LNCAP (cell line): ENCODE data around the gene HIF1A.

Experiments used
- TF ChIP-seq, protein P1 (sequence below): fragments of 450-650 bp; IDR thresholded peaks from 2 replicates; pipeline ENCODE4 v1.5.1; 2017; ENCODE audit warnings: mild to moderate bottlenecking

The HIF1A gene

GRCh38 chr14:61663312-61663979 is 31.9 kb upstream of the HIF1A start:
- TF ChIP-seq, protein P1, sequence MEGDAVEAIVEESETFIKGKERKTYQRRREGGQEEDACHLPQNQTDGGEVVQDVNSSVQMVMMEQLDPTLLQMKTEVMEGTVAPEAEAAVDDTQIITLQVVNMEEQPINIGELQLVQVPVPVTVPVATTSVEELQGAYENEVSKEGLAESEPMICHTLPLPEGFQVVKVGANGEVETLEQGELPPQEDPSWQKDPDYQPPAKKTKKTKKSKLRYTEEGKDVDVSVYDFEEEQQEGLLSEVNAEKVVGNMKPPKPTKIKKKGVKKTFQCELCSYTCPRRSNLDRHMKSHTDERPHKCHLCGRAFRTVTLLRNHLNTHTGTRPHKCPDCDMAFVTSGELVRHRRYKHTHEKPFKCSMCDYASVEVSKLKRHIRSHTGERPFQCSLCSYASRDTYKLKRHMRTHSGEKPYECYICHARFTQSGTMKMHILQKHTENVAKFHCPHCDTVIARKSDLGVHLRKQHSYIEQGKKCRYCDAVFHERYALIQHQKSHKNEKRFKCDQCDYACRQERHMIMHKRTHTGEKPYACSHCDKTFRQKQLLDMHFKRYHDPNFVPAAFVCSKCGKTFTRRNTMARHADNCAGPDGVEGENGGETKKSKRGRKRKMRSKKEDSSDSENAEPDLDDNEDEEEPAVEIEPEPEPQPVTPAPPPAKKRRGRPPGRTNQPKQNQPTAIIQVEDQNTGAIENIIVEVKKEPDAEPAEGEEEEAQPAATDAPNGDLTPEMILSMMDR, result no peak

DNA sequence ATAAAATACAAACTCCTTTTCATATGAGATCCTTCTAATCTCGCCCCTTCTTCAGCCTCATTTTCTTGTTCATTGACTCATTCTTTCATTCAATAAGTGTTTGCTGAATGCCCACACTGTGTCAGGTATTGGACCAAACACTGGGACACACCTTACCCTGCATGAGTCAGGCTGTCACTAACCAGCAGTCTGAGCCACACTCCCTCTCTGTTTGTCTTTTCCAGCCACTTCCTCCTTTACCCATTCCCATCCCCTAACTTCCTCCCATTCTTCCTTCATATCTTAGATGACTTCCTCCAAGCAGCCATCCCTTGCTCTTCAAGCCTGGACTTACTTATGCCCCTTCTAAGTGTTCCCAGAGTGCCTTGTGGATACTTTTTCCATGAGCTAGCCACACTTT is 27.0 kb upstream of the HIF1A start:
- TF ChIP-seq, protein P1, result no peak

- TF ChIP-seq, protein P1, result no peak
These were observed 24.7 kb upstream of the HIF1A start for GRCh38 chr14:61670576-61670975.

DNA sequence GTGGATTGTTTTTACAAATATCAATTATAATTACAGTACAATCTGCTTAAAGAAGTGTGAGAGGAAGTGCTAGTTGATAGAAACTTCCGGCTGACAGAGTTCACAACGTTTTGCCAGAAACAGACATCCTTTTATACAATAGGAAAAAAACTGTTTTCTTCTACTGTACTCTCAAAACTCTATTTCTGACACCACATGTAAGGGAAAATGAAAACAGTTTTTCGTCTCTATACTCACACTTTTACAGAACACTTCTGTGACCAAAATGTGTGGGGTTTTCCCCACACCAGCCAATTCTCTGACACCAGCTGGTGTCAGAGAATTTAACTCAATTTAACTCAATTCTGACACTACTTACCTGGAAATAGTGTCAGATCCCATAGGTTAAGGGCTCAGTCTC is 24.2 kb upstream of the HIF1A start:
- TF ChIP-seq, protein P1, result no peak

DNA sequence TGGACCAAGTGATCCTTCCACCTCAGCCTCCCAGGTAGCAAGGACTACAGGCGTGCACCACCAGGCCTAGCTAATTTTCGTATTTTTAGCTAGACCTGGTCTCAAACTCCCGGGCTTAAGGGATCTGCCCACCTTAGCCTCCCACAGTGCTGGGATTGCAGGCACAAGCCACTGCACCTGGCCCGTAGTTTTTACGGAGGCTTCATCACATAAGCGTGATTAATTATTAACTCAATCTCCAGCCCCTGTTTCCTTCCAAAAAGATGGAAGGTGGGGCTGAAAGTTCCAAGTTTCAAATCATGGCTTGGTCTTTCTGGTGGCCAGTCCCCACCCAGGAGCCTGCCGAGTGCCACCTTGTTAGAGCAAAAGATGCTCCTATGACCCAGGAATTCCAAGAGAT is 22.5 kb upstream of the HIF1A start:
- TF ChIP-seq, protein P1, result no peak

DNA sequence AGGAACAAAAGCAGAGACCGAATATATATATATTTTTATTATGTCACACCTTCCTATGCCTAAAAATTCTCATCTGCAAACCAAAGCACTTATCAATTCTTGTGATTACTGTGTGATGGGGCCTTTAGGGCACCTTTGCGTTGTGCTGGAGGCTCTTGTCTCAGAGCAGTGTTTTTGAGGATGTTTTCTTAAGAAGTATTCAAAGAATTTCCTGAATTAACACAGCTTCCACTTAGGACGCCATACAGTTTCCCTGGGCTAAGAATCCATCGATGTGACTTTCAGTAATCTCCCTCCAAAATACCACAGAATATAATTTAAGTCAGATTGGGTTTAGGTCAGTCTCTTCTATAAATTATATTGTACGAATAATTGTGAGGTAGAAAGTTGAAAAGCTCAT is 22.0 kb upstream of the HIF1A start:
- TF ChIP-seq, protein P1, result no peak

GRCh38 chr14:61675291-61675690 is 20.0 kb upstream of the HIF1A start:
- TF ChIP-seq, protein P1, result no peak

DNA sequence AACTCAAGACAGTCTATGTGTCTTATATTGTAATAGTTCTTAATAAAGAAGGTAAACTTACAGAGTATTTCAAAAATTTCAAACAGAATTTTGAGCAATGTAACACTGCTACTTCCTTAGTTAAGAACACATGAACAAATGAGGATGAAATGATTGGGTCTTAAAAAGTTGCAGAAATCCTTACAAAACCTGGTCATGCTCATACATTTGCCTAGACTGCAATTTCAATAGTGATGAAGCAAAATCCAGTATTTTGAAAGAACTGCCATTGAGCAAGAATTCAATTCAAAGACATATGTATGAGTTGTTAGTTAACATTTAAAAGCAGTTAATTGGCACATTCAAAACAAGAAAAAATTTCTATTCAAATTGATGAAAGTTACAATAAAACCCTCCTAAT is 17.8 kb upstream of the HIF1A start:
- TF ChIP-seq, protein P1, result no peak
